Skin epidermis (tissue), 12 donors: ENCODE measurements around the gene PPP6R3.
"Not testable (repeated sequence)": the region's sequence is repeated elsewhere in the genome, so short reads cannot be mapped to it uniquely, and the experiment has no call there.

Experiments
- H3K27ac ChIP-seq, 21 experiments: fragments of 200-600 bp; sonication (generic) in 11 of 21; one replicate each; pipeline ENCODE4 v1.5.0; 2020; ENCODE audit warnings: mild to moderate bottlenecking in 3 of 21, inconsistent platforms in 2 of 21, moderate library complexity in 2 of 21
- H3K4me3 ChIP-seq, 7 experiments: fragments of 200-600 bp; sonication (generic) in 2 of 7; one replicate each; pipeline ENCODE4 v1.5.0; 2020; ENCODE audit warnings: inconsistent platforms in 2 of 7, mild to moderate bottlenecking in 2 of 7, moderate library complexity in 1 of 7

PPP6R3 gene

DNA sequence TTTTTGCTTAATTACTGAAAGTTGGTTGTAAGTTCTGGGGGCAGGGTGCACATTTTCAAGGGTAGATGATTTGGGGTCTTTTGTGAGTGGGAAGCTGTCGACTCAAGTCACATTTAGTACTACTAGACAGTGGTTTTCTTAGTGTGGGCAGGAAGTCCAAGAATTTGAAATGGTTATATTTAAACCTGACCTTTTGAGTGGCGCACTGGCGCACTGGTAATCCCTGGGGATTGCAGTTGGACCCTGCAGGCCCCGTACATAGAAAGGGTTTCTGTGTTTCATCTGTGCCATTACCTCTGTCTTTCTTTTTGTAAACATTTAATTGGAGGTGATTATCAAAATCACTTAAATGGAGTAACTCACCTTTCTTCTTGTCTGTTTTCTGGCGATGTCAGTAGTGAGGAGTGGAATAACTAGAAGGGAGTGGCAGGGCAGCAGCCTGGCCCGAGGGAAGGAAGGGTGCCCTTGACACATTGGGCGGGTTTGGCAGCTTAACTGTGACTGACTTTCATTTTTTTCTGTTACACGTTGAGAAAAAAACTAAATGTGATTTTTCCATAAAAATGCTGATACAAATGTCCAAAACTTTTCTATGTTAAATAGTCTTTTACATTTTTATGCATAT is 122.0 kb downstream of the PPP6R3 start:
- Histone ChIP-seq H3K27ac (no peak overlapping the region), H3K4me3 (no peak overlapping the region)

DNA sequence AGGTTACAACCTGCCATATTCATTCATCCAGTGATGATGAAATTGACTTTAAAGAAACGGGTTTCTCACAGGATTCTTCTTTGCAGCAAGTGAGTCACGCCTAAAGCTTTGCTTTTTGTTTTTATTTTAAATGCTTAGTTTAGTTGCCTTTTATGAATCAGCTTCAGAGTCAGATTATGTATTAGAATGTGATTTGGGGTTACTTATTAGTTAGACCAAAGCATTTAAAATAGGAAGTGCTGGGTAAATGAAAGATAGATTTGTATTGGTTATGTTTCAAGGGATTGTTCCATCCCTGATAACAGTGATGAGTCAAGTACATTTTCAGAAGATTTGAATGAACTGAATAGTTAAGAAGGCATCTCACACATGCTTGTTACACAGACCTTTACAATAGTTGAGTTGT is 122.5 kb downstream of the PPP6R3 start:
- no peak overlapping the region for H3K4me3 ChIP-seq
- H3K27ac ChIP-seq, result no peak overlapping the region

DNA sequence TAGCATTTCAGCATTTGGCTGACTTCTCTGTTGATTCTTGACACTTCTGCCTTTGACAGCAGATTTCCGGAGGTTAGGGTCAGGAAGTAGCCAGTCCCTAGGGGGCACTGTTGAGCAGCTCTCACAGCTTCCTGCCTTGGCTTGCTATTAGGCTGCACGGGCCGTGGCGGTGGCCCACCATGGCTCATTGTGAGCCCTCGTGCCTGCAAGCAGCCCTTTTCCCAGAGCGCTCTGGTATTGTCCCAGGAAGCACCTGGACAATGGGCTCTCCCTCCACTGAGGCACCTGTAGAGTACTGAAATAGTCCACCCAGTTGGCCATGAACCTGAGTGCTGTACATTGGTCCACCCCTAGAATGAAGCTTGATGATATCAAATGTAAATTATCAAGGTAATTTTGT is 123.5 kb downstream of the PPP6R3 start:
- H3K27ac ChIP-seq, result no peak overlapping the region
- no peak overlapping the region for H3K4me3 ChIP-seq

DNA sequence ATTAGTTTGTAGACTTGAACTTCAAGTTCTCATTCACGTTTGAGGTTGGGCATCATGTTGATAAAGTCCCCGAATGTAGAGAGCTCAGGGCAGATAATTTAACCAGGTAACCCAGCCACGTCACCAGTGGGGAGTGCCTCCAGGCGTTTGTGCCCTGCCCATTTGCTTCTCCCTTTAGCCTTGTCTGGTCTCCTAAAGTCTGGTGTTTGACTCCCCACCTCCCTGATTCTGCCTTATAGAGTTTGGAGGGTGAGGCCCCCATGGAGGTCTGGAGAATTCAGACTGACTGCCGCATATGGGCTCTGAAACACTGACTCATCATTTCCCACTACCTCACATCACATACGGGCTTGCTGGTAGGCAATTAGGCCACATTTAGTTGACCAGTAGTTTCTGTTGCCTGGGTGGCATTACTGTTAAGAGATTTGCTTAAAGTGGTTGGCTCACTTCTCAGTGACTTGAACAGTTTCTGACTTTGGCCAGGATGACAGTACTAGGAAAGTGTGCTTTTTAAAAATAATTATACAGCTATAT is 124.5 kb downstream of the PPP6R3 start:
- H3K27ac ChIP-seq, result no peak overlapping the region

DNA sequence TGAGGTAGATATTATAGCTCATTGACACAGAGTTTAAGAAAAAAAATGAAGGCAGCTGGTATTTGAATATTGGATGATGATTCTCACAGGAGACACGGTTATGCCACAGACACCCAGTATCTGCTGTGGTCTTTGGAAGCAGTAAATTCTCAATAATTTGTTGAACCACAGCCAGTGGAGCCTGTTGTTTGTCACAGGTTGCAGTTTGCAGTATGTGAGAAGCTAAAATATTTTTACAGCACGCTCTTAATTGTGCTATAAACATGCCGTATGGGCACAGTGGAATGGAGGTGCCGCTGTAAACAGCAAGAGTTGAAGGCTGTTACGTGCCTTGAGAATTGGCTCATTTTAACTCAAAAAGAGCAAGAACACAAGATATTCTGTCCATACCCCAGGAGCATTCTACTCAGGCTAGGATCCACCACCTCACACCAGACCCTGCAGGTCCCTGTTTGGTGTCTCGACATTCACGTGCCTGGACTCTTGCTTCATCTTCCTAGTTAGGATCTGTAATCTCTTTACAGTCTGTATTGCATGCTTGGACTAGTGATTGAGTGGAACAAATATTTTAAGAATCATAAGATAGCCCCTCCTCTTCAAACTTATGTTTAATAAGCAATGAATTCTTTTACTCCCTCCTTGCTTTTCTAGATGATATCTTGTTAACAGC is 129.1 kb downstream of the PPP6R3 start:
- Histone ChIP-seq H3K27ac (no peak overlapping the region), H3K4me3 (no peak overlapping the region)

More for the DNA sequence above, 124.5 kb downstream of the PPP6R3 start:
- H3K4me3 ChIP-seq, result no peak overlapping the region

DNA sequence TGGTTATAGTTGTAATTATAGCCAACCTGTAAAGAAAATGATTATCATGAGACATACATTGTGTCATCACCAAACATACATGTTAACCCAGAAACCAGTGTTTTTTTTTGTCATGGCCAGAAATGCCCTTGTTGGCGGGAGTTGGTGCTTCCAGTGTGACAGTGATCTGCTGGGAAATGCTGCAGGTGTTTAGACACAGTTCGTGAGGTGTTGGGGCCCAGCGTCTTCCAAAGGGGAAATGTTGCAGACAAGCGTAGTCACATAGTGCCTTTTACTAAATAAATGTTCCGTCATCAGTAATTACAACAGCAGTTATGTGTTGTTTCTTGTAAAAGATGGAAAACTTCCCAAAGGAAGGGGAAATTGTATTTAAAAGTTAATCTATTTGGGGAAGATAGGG is 131.2 kb downstream of the PPP6R3 start:
- Histone ChIP-seq H3K4me3 (no peak overlapping the region), H3K27ac (no peak overlapping the region)

DNA sequence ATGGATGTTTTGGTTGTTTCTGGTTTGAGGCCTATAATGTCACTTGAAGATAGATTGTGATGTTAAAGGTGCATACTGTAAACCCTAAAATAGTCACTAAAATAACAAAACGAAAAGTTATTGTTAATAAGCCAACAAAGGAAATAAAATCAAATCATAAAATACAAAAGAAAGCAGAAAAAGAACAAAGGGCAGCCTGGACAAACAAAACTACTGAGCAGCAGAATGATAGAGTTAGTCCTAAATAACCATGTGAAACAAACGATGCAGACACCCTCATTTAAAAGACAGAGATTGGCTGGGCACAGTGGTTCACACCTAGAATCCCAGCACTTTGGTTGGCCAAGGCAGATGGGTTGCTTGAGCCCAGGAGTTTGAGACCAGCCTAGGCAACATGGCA is 132.9 kb downstream of the PPP6R3 start:
- Histone ChIP-seq H3K27ac (no peak overlapping the region), H3K4me3 (no peak overlapping the region)

DNA sequence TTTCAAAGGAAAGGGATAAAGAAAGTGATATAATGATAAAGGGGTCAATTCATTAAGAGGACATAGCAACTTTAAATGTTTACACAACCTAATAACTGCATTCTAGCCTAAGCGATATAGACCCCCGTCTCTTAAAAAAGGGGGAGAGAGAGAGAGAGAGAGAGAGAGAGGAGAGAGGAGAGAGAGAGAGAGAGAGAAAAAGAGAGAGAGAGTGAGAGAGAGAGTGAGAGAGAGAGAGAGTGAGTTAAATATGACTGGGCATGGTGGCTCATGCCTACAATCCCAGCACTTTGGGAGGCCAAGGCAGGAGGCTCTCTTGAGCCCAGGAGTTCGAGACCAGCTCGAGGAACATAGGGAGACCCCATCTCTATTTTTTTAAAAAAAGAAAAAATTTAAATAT is 133.6 kb downstream of the PPP6R3 start:
- Histone ChIP-seq H3K4me3 (no peak overlapping the region), H3K27ac (no peak overlapping the region)

DNA sequence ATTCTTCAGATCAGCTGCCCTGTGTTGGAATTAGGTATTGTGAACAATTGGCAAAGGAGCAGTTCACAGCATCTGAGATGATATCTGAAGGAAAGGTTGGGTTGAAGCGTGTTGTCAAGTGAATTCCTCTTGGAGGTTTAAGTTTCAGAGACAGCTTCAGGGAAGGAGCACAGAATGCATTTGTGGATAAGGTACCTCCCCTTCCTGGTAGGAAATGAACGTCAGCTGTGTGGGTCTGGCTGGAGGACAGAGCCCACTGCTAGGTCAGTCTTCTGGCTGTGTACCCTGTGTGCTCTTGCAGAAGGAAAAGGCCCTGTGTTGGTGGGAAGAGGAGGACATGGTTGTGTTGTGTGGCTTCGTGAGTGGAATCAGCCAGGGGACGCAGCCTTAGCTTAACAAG is 135.7 kb downstream of the PPP6R3 start:
- H3K27ac ChIP-seq, result no peak overlapping the region
- H3K4me3 ChIP-seq, result no peak overlapping the region

DNA sequence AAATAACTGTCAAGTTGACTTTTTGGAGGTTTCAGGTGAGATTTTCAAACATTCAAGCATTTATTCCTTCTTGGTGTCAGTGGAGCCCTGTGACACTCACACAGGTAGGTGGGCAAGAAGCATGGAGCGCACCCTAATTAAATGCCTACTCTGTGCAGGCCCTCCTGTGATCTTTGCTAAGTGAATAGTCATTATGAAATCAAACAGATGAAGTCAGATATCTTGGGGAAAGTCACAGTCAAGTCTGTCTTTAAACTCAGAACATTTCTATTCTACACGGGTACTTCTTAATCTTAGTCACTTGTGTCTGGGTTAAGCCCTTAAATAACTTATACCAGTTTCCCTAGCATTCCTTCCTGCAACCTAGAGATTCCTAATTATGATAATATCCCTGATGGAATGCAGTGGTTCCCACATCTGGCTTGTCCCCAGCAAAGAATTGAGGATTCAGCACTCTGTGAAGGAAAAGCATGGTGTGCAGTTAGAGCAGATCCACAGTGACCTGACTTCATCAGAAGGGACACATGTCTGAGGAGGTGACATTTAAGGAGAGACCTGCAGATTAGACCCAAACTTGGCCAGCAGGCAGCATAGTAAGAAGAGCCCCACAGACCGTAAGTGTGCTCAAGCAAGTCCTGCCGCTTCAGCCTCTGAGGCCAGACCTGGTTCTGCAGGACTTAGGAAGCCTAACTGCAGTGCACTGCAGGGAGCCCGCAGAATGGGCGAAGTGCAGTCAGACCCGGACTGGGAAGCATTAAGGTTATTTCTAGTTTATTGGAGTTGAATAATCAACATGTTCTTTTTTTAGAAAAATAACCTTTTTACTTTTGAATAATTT is 138.5 kb downstream of the PPP6R3 start:
- Histone ChIP-seq H3K4me3 (no peak overlapping the region), H3K27ac (no peak overlapping the region)

DNA sequence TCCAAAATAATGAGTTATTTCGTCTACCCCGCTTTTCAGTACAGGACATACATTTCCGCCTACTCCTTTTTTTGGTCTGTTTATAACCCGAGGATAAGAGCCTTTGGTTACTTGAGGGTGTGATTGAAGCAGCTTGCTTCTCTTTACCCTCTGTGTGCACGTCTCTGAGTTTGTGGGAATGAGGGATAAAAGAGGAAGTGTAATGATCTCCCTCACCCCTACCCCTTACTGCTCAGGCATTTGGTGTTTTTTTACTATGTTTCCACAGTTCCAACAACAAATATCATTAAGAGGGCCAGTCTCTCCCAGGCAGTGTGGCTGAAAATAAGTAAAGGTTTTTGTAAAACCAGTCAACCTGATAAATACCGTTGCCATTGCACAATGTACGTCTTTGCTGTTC is 140.6 kb downstream of the PPP6R3 start:
- no peak overlapping the region for H3K4me3 ChIP-seq
- no peak overlapping the region for H3K27ac ChIP-seq

DNA sequence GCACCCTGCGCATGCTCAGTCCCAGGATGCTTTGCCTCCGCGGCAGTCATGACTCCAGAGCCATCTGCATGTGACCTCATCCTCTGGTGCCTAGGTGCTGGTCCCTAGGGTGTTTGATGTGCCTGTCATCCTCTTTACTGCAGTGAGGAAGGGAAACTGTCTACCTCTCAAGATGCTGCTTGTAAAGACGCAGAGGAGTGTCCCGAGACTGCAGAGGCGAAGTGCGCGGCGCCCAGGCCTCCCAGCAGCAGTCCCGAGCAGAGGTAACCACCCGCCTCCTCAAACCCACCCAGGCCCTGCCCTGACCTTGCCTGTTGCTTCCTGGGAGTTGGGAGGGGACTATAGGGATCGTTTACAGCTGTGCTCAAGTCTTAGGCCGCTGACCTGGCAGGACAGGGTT is 149.2 kb downstream of the PPP6R3 start:
- H3K27ac ChIP-seq, result no peak overlapping the region

DNA sequence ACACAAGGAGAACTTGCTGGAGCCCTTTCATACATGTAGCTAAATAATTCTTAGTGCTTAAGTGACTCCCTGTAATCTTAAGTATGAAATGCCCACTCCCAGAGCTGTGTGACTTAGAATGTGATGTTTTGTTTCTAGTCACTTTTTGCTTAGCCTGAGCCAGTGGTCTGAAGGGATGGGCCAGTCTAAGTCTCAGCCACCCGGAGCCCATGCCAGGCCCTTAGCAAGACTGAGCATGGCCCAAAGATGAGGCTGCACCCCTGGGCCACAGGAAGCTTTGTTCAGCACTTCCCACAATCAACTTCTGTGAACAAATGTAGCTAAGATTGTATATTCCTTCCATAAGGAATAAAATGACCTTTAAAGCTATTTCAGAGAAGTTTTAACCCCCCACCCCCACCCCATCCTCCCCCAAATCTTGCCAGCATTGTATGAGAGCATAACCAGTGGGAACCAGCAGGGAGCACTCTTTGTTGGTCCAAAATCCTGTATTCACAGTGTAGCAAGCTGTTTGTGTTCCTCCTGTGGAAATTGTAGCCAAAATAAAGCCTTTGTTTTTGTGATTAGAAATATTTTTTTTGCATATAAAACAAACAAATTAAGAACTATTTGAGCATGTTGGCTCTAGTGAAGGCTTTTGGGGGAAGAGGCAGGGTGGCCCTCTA is 150.0 kb downstream of the PPP6R3 start:
- H3K27ac ChIP-seq, result no peak overlapping the region

More for the DNA sequence above, 149.2 kb downstream of the PPP6R3 start:
- H3K4me3 ChIP-seq, result no peak overlapping the region

DNA sequence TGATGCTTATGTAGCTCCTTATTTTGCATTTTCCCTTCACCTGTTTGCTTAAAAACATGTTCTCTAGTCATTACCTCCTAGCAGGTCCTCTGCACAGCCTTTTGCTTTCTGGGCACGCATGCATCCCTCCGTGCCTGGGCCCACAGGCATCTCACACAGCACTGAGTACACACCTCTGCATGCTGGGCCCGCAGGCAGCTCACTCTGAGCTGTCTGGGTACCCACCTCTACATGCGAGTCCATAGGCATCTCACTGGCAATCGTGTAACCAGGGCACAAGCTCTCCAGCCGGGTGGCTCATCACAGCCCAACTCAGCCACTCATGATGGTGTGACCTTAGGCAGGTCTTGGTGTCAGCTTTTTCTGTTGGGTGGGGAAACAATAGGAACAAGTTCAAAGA is 155.1 kb downstream of the PPP6R3 start:
- Histone ChIP-seq H3K4me3 (no peak overlapping the region), H3K27ac (no peak overlapping the region)

More for the DNA sequence above, 150.0 kb downstream of the PPP6R3 start:
- H3K4me3 ChIP-seq, result no peak overlapping the region

DNA sequence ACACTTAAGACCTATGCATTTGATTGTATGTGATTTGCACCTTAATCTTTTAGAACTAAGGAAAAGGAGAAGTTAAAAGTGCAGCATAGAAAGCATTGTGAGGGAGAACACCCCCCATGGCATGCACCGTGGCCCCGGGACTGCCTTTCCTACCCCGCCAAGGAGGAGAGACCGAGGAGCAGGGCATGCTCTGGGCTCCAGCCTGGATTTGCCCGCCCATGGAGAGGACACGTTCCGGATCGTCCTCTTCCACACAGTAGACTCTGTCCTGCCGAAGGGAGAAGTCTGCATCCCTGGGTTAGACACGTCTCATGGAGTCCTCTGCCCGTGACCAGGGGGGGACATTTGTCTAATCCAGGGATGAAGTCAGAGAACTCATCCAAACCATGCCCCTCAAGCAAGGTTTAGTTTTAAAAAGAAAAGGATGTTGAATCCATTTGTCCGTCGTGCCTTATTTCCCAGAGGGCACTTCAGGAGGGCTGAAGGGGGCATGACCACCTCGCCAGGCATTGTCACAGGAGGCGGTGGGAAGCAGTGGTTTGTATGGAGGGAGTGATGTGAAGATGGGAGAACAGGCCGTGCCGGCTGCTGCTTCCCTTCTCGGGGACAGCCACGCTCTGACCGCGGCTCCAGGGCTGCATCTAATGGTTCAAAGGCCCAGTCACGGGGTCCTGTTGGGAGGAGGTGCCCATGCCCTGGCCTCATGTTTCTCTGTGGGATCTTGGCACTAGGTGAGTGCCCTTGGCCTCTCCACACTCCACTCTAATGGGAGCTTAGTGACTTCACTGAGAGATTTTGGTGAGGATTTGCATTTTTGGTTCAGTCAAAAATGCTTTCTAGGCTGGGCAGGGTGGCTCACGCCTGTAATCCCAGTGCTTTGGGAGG is 157.6 kb downstream of the PPP6R3 start:
- Histone ChIP-seq H3K4me3 (no peak overlapping the region), H3K27ac (no peak overlapping the region)

DNA sequence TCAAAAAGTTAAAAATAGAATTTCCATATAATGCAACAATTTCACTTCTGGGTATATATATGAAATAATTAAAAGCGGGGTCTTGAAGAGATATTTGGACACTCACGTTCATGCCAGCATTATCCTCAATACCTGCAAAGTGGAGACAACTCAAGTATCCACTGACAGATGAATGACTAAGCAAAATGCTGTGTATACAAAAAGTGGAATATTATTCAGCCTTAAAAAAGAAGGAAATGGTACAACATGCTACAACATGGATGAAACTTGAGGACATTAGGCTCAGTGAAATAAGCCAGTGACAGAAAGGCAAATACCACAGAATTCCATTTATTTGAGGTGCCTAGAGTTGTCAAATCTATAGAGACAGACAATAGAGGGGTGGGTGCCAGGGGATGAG is 161.3 kb downstream of the PPP6R3 start:
- H3K4me3 ChIP-seq, result no peak overlapping the region
- H3K27ac ChIP-seq, result no peak overlapping the region

DNA sequence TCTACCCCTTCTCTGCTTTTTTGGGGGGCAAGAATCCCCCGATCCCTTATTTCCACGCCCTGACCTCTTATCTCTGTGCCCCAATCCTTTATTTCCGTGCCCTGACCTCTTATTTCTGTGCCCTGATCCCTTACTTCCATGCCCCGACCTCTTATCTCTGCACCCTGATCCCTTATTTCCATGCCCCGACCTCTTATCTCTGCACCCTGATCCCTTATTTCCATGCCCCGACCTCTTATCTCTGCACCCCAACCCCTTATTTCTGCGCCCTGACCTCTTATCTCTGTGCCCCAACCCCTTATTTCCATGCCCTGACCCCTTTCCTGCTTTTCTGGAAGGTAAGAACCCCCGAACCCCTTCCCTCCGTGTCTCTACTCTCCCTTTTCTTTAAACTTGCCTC is 163.2 kb downstream of the PPP6R3 start:
- not testable (repeated sequence) for H3K27ac ChIP-seq, H3K4me3 ChIP-seq

DNA sequence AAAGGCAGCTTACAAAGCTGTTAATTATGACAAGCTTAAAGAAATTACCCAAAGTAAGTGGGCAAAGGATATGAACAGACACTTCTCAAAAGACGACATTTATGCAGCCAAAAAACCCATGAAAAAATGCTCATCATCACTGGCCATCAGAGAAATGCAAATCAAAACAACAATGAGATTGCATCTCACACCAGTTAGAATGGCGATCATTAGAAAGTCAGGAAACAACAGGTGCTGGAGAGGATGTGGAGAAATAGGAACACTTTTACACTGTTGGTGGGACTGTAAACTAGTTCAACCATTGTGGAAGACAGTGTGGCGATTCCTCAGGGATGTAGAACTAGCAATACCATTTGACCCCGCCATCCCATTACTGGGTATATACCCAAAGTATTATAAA is 164.5 kb downstream of the PPP6R3 start:
- not testable (repeated sequence) for H3K27ac ChIP-seq

DNA sequence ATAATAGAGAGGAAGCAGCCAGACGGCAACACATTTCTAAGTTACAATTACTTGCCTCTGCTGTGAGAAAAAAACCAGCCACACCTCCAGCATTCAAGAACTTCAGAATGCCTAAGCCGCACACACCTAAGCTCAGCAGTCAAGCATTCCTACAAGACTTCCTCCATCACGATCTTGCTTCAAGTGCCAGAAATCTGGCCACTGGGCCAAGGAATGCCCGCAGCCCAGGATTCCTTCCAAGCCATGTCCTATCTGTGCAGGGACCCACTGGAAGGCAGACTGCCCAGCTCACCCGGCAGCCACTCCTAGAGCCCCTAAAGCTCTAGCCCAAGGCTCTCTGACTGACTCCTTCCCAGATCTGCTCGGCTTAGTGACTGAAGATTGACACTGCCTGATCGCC is 165.7 kb downstream of the PPP6R3 start:
- not testable (repeated sequence) for H3K4me3 ChIP-seq, H3K27ac ChIP-seq

More for the DNA sequence above, 164.5 kb downstream of the PPP6R3 start:
- H3K4me3 ChIP-seq, result not testable (repeated sequence)
